ENCODE data around the gene MTMR4.
"Not testable (repeated sequence)": the region's sequence is repeated elsewhere in the genome, so short reads cannot be mapped to it uniquely, and the experiment has no call there.

MTMR4 gene

GRCh38 chr17:58498177-58498828 is 16.1 kb downstream of the MTMR4 start:
- H3K27ac ChIP-seq = no peak overlapping the region
- DNase-seq (ENCODE audit: low read depth, low spot score) = no peak

GRCh38 chr17:58493506-58493905 is 20.9 kb downstream of the MTMR4 start:
- H3K27ac ChIP-seq = no peak overlapping the region
- no peak for DNase-seq (ENCODE audit: low read depth, low spot score)

GRCh38 chr17:58492238-58493121 is 22.0 kb downstream of the MTMR4 start:
- H3K27ac ChIP-seq = peak overlapping the region; percentile 39
- peak; percentile 49 for DNase-seq (ENCODE audit: low read depth, low spot score)

- DNase-seq (ENCODE audit: low read depth, low spot score) = no peak
- H3K27ac ChIP-seq = peak overlapping the region; percentile 39
These were observed 22.9 kb downstream of the MTMR4 start for GRCh38 chr17:58491510-58492045.

- DNase-seq (ENCODE audit: low read depth, low spot score) = no peak
- H3K27ac ChIP-seq = no peak overlapping the region
These were observed 26.0 kb downstream of the MTMR4 start for GRCh38 chr17:58488428-58488890.

- H3K27ac ChIP-seq = no peak within 1 kb of the TSS
- DNase-seq (ENCODE audit: low read depth, low spot score) = no peak
These were observed 26.6 kb downstream of the MTMR4 start, which contains the start of gene HSF5 for GRCh38 chr17:58487589-58488427. TSS of gene HSF5 (minus strand) at chr17:58488408. CDS start at chr17:58488274, 134 bp downstream.

- no peak overlapping the region for H3K27ac ChIP-seq
- DNase-seq (ENCODE audit: low read depth, low spot score) = no peak
These were observed 29.8 kb downstream of the MTMR4 start for GRCh38 chr17:58484600-58484999.

GRCh38 chr17:58481798-58482197 is 32.6 kb downstream of the MTMR4 start:
- not testable (repeated sequence) for H3K27ac ChIP-seq; DNase-seq (ENCODE audit: low read depth, low spot score)

GRCh38 chr17:58480090-58480489 is 34.3 kb downstream of the MTMR4 start:
- H3K27ac ChIP-seq = no peak overlapping the region
- DNase-seq (ENCODE audit: low read depth, low spot score) = no peak

GRCh38 chr17:58476812-58477211 is 37.6 kb downstream of the MTMR4 start:
- H3K27ac ChIP-seq = no peak overlapping the region
- no peak for DNase-seq (ENCODE audit: low read depth, low spot score)

GRCh38 chr17:58475985-58476384 is 38.5 kb downstream of the MTMR4 start:
- DNase-seq (ENCODE audit: low read depth, low spot score) = no peak
- H3K27ac ChIP-seq = no peak overlapping the region

GRCh38 chr17:58470356-58470755 is 44.1 kb downstream of the MTMR4 start:
- no peak overlapping the region for H3K27ac ChIP-seq
- no peak for DNase-seq (ENCODE audit: low read depth, low spot score)

- no peak overlapping the region for H3K27ac ChIP-seq
- no peak for DNase-seq (ENCODE audit: low read depth, low spot score)
These were observed 45.5 kb downstream of the MTMR4 start for GRCh38 chr17:58468944-58469343.

- DNase-seq (ENCODE audit: low read depth, low spot score) = no peak
- no peak overlapping the region for H3K27ac ChIP-seq
These were observed 58.9 kb downstream of the MTMR4 start for GRCh38 chr17:58455491-58455890.

- H3K27ac ChIP-seq = no peak overlapping the region
- no peak for DNase-seq (ENCODE audit: low read depth, low spot score)
These were observed 61.7 kb downstream of the MTMR4 start for GRCh38 chr17:58452738-58453137.

- peak; percentile 49 for DNase-seq (ENCODE audit: low read depth, low spot score)
- H3K27ac ChIP-seq = no peak overlapping the region
These were observed 67.1 kb downstream of the MTMR4 start for GRCh38 chr17:58447039-58447975.

- no peak overlapping the region for H3K27ac ChIP-seq
- no peak for DNase-seq (ENCODE audit: low read depth, low spot score)
These were observed 68.4 kb downstream of the MTMR4 start for GRCh38 chr17:58446086-58446485.
